ENCODE results near the gene APLP1. TPM values are rescaled to one million over a fixed set of nuclear protein-coding genes. Genes with fewer than 3 reads are reported as not detected.

APLP1 gene
- total and polyA plus RNA-seq, 2 donors from 2014 or later, result 3.8 to 13.6 TPM

DNA sequence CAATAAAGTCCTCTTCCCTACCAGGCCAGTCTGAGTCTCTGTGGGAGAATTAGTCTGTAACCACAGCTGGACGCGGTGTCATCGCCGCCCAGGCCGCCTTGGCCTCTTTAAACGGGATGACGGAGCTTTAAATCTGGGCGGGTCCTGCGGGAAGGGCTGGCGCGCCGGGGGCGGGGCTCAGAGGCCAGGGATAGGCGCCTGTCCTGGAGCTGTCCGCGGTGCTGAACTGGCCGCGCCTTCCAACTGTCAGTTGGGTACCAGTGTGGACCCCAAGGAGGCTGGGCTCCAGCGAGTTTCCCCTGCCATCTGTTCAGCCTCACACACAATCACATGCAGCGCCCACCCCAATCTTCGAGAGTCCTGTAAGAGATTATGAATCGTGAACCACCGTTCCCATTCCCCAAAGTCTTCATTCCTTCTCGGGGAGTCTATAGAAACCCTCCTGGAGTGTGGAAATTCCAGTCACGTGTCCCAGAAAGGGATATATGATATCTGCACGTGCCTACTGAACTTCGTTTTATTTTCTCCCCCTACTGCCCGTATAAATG is 11.5 kb downstream of the APLP1 start:
- Histone ChIP-seq H3K9ac (ENCODE audit: low read length in 3 of 3) (no peak overlapping the region), H3K4me1 (ENCODE audit: control insufficient read depth in 2 of 3, insufficient read depth in 2 of 3, low read depth in 1 of 3, low read length in 3 of 3) (no peaks in the 10 kb centered on the region), H3K36me3 (ENCODE audit: control insufficient read depth in 2 of 3, insufficient read depth in 3 of 3, low read length in 3 of 3) (no peaks in the 10 kb centered on the region), H3K27me3 (ENCODE audit: control insufficient read depth, insufficient read depth, low read length) (no peaks in the 10 kb centered on the region), H3K27ac (ENCODE audit: low read depth in 2 of 2, low read length in 2 of 2) (no peak overlapping the region), H3K9me3 (ENCODE audit: control insufficient read depth in 2 of 3, insufficient read depth in 1 of 3, low read length in 3 of 3) (no peaks in the 10 kb centered on the region), H3K4me3 (ENCODE audit: low read length in 3 of 3) (no peak overlapping the region)
- intact Hi-C loops (cut with DNase I), result loop anchor here (5.0 kb wide), 1 partner anchor 52 kb away; no protein-coding TSS in a partner anchor
- TF ChIP-seq, protein P1, sequence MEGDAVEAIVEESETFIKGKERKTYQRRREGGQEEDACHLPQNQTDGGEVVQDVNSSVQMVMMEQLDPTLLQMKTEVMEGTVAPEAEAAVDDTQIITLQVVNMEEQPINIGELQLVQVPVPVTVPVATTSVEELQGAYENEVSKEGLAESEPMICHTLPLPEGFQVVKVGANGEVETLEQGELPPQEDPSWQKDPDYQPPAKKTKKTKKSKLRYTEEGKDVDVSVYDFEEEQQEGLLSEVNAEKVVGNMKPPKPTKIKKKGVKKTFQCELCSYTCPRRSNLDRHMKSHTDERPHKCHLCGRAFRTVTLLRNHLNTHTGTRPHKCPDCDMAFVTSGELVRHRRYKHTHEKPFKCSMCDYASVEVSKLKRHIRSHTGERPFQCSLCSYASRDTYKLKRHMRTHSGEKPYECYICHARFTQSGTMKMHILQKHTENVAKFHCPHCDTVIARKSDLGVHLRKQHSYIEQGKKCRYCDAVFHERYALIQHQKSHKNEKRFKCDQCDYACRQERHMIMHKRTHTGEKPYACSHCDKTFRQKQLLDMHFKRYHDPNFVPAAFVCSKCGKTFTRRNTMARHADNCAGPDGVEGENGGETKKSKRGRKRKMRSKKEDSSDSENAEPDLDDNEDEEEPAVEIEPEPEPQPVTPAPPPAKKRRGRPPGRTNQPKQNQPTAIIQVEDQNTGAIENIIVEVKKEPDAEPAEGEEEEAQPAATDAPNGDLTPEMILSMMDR (IDR thresholded peaks at IDR 0.05; ENCODE audit: borderline replicate concordance, extremely low read depth, insufficient read depth), result no peak
- FAIRE-seq (no peak), DNase-seq (peak; percentile 91 to 96 (median 94))

DNA sequence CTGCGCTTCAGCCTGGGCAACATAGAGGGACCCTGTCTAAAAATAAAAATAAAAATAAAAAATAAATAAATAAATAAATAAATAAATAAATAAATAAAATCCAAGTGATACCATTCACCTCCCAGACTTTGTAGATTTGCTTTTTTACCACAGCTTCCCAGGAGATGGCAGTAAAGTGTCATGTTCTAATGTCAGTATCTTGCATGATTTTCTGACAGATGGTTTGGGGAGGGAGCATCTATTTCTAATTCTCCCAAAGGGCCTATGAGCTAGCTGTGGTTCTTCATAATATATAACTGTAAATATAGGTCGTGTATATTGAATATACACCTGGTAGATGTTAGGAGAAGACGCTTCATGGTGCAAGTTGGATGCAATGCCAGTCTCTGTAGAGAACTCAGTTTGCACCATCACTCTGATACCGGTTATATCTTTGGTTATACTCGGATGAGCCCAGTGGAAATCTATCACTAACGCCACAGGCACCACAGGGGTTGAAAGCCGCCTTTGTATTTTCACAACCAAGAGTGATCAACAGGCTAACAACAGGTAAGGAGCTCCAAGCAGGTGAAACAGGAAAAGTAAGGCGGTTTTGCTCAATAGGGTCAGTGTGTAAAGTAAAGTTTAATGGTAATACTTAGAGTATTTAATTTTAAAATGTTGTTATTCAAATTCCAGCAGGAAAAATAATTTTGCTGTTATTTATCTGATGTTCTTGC is 13.9 kb downstream of the APLP1 start:
- H3K4me1 ChIP-seq (ENCODE audit: control insufficient read depth in 2 of 3, insufficient read depth in 2 of 3, low read depth in 1 of 3, low read length in 3 of 3), result no peaks in the 10 kb centered on the region
- intact Hi-C loops (cut with DNase I), result loop anchor here (5.0 kb wide), 1 partner anchor 50 kb away; no protein-coding TSS in a partner anchor
- DNase-seq (peak in 3 of 5 donors; percentile 65 to 87 (median 77)), FAIRE-seq (peak; percentile 92)
- no peaks in the 10 kb centered on the region for H3K36me3 ChIP-seq (ENCODE audit: control insufficient read depth in 2 of 3, insufficient read depth in 3 of 3, low read length in 3 of 3)
- H3K4me3 ChIP-seq (ENCODE audit: low read length in 3 of 3), result no peak overlapping the region
- TF ChIP-seq, protein P1 (IDR thresholded peaks at IDR 0.05; ENCODE audit: borderline replicate concordance, extremely low read depth, insufficient read depth), result peak; percentile 58
- H3K27ac ChIP-seq (ENCODE audit: low read depth in 2 of 2, low read length in 2 of 2), result no peak overlapping the region
- no peaks in the 10 kb centered on the region for H3K9me3 ChIP-seq (ENCODE audit: control insufficient read depth in 2 of 3, insufficient read depth in 1 of 3, low read length in 3 of 3)
- H3K27me3 ChIP-seq (ENCODE audit: control insufficient read depth, insufficient read depth, low read length), result no peaks in the 10 kb centered on the region
- no peak overlapping the region for H3K9ac ChIP-seq (ENCODE audit: low read length in 3 of 3)

DNA sequence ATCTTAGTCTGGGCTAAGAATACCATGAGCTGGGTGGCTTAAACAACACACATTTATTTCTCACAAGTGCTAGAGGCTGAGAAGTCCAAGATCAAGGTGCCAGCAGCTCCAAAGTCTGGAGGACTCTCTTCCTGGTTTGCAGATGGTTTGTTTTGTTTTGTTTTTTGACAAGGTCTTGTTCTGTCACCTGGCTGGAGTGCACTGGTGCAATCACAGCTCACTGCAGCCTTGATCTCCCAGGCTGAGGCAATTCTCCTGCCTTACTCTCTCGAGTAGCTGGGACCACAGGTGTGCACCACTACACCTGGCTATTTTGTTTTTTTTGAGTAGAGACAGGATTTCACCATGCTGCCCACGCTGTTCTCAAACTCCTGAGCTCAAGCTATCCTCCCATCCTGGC is 15.5 kb downstream of the APLP1 start:
- intact Hi-C loops (cut with DNase I), result loop anchor here (5.0 kb wide), 1 partner anchor 48 kb away; no protein-coding TSS in a partner anchor
- no peak overlapping the region for H3K4me3 ChIP-seq (ENCODE audit: low read length in 3 of 3)
- DNase-seq (no peak), FAIRE-seq (no peak)
- no peak overlapping the region for H3K27ac ChIP-seq (ENCODE audit: low read depth in 2 of 2, low read length in 2 of 2)
- TF ChIP-seq, protein P1 (IDR thresholded peaks at IDR 0.05; ENCODE audit: borderline replicate concordance, extremely low read depth, insufficient read depth), result no peak
- no peaks in the 10 kb centered on the region for H3K4me1 ChIP-seq (ENCODE audit: control insufficient read depth in 2 of 3, insufficient read depth in 2 of 3, low read depth in 1 of 3, low read length in 3 of 3)
- peaks cover 0 to 9% (median 3%) of the 10 kb centered on the region in 3 donors for H3K36me3 ChIP-seq (ENCODE audit: control insufficient read depth in 2 of 3, insufficient read depth in 3 of 3, low read length in 3 of 3)
- H3K9me3 ChIP-seq (ENCODE audit: control insufficient read depth in 2 of 3, insufficient read depth in 1 of 3, low read length in 3 of 3), result no peaks in the 10 kb centered on the region
- H3K9ac ChIP-seq (ENCODE audit: low read length in 3 of 3), result no peak overlapping the region
- no peaks in the 10 kb centered on the region for H3K27me3 ChIP-seq (ENCODE audit: control insufficient read depth, insufficient read depth, low read length)

Data from kidney (tissue), 14 donors.